NCI-H526 treated with DMSO at 0.1 percent for 48 hours (cell line): Measurements from ENCODE around the gene CRYM.

Source experiments
- DNase-seq: peaks from one replicate; lab custom pipeline; 2025; lab: John Stamatoyannopoulos, UW

CRYM gene

GRCh38 chr16:21244518-21245215 is 33.4 kb downstream of the CRYM start:
- DNase-seq, result no peak

DNA sequence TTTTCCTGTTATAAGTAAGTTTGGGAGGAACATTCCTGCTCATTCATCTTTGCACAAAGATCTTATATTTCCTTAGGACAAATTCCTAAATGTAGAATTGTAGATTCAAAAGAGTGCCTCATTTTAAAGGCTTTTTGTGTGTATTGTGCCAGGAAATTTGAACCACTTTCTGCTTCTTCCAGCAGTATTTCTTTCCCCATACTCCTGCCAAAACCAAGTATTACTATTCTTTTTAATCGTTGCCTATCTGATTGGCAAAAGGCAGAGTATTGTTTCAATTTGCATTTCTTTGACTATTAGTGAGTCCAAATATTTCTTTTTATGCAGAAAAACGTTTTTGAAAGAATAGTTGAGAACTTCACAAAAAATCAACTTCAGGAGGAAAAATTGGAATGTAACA is 35.3 kb downstream of the CRYM start:
- no peak for DNase-seq

DNA sequence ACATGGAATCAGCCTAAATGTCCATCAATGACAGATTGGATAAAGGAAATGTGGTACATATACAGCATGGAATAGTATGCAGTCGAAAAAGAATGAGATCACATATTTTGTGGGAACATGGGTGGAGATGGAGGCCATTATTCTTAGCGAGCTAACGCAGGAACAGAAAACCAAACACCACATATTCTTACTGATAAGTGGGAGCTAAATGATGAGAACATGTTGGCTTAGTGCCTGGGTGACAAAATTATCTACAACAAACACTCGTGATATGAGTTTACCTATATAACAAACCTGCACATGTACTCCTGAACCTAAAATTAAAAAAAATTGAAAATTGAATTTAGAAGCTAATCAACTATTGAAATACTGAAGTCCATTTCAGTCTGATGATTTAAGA is 38.4 kb downstream of the CRYM start:
- DNase-seq, result no peak

- DNase-seq, result no peak
Observed at GRCh38 chr16:21236831-21237230, 41.3 kb downstream of the CRYM start.

- DNase-seq, result no peak
Observed at GRCh38 chr16:21235199-21235585, 42.9 kb downstream of the CRYM start.

DNA sequence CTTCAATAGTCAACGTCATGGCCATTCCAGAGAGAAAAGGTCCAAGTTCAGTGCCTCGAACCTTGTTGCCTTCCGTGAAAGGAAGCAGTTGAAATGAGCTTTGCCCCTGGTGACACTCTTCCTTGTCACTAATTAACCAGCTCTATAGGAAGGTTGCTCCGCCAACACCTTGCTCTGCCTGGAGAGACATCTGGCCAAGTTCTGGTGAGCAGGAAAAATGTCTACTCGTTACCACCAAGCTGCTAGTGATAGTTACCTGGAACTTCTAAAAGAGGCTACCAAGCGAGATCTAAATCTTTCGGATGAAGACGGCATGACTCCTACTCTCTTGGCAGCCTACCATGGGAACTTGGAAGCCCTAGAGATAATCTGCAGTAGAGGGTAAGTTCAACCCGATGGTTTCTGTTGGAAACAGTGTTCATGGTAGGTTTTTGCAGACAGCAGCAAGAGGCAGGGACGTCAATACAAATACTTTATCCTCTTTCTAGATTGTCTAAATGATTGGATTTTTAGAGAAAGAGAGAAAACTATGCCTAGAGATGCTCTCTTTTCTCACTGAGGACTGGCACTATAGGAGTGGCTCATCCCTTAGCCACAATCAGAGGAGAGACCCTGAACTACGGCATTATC is 44.5 kb downstream of the CRYM start, which contains the start of gene ANKS4B:
TSS of gene ANKS4B (plus strand) at position 179 of the 630 bp plus-strand sequence. CDS start at position 218, 39 bp downstream.
- no peak for DNase-seq

- DNase-seq, result no peak
Observed at GRCh38 chr16:21233045-21233520, 45.0 kb downstream of the CRYM start.

DNA sequence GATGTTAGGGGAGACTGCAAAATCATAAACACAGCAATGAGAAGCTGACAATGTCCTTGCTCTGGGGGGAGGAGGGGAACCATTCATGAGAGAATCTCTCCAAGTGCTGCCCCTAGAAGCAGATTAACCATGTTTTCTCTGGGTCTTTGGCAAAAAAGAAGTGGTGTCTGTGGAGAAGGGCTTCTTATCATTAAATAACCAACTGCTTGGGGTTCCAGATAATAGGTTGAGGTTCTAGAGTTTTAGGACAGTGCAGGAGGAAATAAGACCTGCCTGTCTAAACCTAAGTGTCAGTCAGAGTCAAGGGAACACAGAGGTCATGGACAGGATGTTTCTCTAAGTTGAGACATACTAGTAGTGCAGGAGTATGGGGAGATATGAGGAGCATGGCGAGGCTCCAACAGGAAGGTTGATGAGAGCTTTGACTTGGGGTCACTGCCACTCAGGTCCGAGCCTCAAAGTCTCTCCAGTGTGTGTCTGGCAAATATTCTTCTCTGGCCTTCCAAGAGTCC is 49.7 kb downstream of the CRYM start:
- no peak for DNase-seq

DNA sequence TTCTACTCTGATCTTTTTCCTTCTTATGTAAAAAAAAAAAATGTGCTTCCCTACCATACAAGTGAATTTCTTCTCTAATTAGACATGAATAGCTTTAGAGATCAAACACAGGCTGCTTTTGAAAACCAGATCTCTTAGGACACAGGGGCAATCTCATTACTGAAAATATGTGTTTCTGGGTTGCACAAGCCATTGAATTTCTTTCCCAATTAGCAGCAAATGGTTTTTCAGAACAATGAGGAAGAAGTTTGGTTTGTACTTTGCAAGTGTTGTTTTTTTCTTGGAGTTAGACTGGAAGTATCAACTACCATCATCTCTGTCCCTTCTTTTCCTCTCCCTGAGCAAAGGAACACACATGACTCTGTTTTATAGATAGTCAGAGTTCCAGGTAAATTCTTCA is 50.2 kb downstream of the CRYM start:
- DNase-seq, result no peak

DNA sequence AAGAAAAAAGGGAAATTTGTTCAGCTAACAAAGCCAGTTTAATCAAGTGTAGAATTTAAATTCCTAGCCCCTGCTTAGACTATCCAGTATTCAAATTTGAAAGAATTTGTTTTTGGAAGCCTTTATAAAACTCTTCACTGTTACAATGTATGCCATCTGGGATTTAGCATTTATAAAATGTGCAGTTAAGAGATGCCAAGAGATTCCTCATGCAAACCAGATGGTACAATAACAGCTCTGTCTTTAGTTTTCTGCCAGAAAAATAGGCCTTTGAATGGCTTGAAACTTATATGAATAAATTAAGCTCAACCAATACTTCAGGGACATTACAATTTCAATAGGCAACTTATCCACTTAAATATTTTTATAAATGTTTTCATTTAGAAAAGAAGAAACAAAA is 51.3 kb downstream of the CRYM start:
- peak; percentile 93 for DNase-seq

DNA sequence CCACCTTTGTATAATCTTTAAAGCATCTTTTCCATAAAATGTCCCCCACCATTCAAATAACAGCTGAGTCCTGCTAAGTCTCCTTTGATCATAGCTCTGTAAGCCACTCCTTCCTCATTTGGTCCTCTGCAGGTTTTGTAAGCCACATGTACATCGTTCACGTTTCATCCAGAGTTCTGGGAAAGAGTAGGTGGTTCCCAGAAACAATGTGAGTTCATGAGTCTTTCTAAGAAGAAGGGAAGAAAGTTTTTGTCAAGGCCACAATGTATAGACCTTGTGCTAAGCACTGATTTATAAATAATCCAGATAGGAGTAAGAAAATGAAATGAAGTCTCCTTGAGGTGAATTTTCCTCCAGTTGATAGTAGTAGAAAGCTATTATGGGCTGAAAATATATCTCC is 53.3 kb downstream of the CRYM start:
- DNase-seq, result no peak

DNA sequence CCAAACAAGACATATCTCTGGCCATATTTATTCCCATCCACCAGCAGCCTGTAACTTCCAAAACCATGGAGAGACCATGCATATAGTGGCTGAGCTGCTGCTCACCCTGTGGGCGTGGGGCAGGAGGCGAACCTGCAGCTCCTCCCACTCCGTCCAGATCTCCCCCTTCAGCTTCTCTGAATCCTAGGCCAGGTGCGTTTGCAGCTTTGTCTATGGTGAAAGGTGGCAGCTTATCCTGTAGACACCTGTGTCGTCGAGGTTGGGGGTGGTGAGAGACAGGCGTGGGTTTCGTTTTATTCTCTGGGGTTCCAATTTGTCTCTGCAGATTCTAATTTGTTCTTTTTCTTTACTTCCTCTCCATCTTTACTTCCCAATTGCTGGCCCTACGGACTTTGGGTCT is 54.3 kb downstream of the CRYM start:
- DNase-seq, result peak; percentile 56

DNA sequence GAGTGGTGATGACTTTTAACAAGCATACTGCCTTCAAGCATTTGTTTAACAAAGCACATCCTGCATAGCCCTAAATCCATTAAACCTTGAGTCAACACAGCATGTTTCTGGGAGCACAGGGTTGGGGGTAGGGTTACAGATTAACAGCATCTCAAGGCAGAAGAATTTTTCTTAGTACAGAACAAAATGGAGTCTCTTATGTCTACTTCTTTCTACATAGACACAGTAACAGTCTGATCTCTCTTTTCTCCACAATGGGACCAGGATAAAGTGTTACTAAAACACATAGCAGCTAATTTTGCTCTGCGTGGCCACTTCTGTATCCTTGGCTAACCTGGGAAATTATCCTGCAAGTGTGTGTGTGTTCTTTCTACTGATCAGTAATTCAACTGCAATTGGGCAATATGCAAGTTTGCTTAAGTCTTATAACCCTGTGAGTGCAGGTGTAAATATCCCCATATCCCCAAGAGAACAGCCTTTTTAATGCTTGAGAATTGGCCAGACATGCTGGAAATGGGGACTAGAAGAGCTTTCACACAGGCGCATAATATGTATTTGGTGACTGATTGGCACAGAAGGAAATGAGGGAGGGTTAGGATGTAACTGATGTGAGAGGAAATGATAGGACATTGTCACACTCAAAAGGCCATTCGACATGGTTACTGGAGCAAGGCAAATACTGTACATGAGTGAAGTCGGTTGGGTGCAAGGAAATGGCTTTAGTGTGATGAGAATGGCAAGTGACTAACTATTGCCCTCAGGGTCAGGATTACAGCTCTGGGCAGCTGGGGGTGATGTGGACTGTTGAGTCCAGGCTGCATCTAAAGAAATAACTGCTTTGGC is 55.4 kb downstream of the CRYM start:
- DNase-seq, result peak; percentile 77

GRCh38 chr16:21219551-21219950 is 58.5 kb downstream of the CRYM start:
- no peak for DNase-seq

GRCh38 chr16:21218153-21218552 is 59.9 kb downstream of the CRYM start:
- no peak for DNase-seq

GRCh38 chr16:21217121-21217520 is 61.0 kb downstream of the CRYM start:
- no peak for DNase-seq

- no peak for DNase-seq
Observed at GRCh38 chr16:21214086-21214485, 64.0 kb downstream of the CRYM start.

- no peak for DNase-seq
Observed at GRCh38 chr16:21211486-21211885, 66.6 kb downstream of the CRYM start, which contains the start of gene ZP2. TSS of gene ZP2 (minus strand) at chr16:21211574. CDS start at chr16:21211547, 27 bp downstream.
